HG03025 (cell line): Measurements from ENCODE around the gene SUPT5H.

Experiments used
- ATAC-seq: cut with Tn5 transposase; IDR thresholded peaks from one replicate; pipeline ENCODE4 v1.9.1; 2021; ENCODE audit warnings: mild to moderate bottlenecking, moderate library complexity; ENCODE audit not compliant: unreplicated experiment, low FRiP score

Gene SUPT5H

DNA sequence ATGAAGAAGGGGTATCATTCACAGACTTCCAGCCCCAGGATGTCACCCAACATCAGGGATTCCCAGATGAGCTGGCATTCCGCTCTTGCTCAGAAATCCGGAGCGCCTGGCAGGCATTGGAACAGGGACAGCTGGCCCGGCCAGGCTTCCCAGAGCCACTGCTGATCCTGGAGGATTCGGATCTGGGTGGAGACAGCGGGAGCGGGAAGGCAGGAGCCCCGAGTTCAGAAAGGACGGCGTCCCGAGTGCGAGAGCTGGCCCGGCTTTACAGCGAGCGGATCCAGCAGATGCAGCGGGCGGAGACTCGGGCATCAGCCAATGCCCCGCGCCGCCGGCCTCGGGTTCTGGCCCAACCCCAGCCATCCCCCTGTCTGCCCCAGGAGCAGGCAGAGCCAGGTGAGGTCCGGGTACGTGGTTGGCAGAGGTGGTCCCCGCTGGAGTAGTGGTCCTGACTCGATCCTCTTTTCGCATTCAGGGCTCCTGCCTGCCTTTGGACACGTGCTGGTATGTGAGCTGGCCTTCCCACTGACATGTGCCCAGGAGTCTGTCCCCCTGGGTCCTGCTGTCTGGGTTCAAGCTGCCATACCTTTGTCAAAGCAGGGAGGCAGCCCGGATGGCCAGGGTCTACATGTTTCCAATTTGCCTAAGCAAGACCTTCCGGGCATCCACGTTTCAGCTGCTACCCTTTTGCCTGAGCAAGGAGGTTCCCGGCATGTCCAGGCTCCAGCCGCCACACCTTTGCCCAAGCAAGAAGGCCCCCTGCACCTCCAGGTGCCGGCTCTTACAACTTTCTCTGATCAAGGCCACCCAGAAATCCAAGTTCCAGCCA is 21.9 kb upstream of the SUPT5H start:
- ATAC-seq, result no peak

- ATAC-seq, result no peak
Measured at GRCh38 chr19:39424934-39425333, 20.4 kb upstream of the SUPT5H start.

GRCh38 chr19:39425744-39426143 is 19.6 kb upstream of the SUPT5H start:
- ATAC-seq, result no peak

GRCh38 chr19:39426170-39426569 is 19.2 kb upstream of the SUPT5H start:
- no peak for ATAC-seq

- ATAC-seq, result no peak
Measured at GRCh38 chr19:39427707-39428106, 17.7 kb upstream of the SUPT5H start.

DNA sequence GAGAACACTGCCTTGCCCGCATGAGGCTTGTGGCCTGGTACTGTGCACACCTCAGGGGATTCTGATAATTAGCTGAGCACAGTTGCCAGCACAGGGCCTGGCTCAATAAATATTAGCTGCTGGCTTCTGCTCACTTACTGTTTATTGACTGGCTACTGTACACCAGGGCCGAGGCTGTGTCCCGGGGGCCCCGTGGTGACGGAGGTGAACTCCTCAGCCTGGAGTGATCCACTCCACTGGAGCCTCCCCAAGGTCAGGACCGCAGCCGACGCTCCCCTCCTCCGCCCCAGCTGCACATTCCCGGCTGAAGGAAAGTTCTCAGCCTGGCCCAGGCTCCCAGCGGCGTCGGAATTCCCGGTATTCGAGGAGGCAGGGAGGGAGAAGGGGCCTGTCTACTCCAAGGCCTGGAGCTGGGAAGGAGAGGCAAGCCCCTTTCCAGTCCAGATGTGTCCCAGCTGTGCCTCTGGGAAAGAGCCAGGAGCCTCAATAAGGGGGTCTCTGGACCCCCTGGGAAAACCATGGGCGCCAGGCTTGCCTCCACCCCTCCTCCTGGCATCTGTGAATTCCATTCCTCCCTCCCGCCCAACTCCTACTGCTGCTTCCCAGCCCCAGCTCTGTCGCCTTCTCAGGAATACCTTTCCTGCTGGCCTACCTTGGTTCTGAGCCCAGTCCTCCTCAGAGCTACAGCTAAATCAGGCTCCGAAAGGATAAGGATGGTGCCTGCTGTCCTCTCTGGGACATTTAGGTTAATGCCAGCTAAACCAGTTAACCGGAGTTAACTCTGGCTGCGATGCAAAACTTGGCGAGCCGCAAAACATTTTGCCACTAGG is 16.9 kb upstream of the SUPT5H start:
- no peak for ATAC-seq

GRCh38 chr19:39430675-39431593 is 14.4 kb upstream of the SUPT5H start:
- no peak for ATAC-seq

DNA sequence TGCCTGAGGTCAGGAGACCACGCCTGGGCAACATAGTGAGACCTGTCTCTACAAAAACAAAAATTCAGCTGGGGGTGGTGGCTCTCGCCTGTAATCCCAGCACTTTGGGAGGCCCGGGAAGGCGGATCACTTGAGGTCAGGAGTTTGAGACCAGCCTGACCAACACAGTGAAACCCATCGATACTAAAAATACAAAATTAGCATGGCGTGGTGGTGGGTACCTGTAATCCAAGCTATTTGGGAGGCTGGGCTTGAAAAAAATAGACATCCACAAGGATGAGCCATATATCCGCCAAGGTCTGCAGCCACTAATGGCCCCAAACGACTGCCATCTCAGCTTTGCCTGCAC is 12.7 kb upstream of the SUPT5H start:
- no peak for ATAC-seq

GRCh38 chr19:39433480-39434079 is 11.8 kb upstream of the SUPT5H start:
- no peak for ATAC-seq

DNA sequence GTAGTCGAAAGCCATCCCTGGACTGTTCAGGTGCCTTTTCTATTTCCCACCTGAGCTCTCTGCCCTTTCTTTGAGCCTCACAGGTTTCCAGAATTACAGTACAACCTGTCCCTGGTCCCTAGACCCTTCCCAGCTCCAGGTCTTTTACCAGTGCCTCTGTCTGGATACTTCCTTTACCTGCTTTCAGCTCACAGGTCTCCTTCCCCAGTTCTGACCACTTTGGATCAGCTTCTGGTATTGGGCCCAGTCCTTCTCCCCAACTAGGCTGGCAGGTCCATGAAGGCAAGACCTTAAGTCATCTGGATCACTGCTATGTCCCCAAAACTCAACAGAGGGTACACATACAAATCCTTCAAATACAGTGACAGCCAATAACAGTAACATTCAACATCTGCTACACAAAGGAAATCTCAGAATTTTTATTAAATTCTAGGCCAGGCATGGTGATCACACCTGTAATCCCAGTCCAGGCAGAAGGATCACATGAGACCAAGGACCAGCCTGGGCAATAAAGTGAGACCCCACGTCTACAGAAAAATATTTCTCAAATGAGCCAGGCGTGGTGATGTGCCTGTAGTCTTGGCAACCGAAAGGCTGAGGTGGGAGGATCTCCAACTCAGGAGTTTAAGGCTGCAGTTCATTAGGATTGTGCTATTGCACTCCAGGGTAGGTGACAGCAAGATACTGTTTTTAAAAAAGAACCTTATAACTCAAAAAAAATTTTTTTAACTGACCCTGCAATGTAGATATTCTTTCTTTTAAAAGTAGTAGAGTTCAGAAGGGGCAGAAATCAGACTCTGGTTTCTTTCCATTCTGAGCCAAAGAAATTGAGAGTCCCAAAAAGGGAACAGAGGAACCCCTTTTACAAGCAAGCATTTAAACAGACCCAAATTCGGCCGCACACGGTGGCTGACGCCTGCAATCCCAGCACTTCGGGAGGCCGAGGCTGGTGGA is 11.0 kb upstream of the SUPT5H start:
- no peak for ATAC-seq

GRCh38 chr19:39435499-39436349 is 9.7 kb upstream of the SUPT5H start, which contains the start of gene RPS16:
Gene RPS16 (minus strand): TSS chr19:39435949. CDS start chr19:39435895, 54 bp downstream.
- peak; percentile 71 for ATAC-seq

GRCh38 chr19:39436350-39436716 is 9.0 kb upstream of the SUPT5H start:
- ATAC-seq, result no peak

GRCh38 chr19:39438270-39438934 is 7.0 kb upstream of the SUPT5H start:
- ATAC-seq, result no peak

DNA sequence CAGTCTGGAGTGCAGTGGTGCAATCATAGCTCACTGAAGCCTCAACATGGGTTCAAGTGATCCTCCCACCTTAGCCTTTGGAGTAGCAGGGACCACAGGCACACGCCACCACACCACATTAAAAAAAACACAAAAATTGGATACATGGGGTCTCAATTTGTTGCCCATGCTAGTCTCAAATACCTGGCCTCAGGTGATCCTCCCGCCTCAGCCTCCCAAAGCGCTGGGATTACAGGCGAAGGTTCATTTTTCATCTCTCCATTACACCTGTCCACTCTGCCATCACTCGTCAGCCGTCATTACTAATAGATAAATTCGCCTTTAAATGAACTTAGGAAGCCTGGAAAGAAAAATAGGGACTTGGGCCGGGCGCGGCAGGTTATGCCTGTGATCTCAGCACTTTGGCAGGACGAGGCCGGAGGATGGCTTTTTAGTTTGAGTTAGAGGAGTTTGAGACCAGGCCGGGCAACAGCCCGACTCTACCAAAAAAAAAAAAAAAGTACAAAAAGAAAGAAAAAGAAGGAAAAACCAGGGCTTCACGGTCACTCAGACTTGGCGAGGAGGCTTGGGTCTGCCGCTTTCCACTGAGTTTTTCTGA is 685 bp upstream of the SUPT5H start:
- ATAC-seq, result no peak

DNA sequence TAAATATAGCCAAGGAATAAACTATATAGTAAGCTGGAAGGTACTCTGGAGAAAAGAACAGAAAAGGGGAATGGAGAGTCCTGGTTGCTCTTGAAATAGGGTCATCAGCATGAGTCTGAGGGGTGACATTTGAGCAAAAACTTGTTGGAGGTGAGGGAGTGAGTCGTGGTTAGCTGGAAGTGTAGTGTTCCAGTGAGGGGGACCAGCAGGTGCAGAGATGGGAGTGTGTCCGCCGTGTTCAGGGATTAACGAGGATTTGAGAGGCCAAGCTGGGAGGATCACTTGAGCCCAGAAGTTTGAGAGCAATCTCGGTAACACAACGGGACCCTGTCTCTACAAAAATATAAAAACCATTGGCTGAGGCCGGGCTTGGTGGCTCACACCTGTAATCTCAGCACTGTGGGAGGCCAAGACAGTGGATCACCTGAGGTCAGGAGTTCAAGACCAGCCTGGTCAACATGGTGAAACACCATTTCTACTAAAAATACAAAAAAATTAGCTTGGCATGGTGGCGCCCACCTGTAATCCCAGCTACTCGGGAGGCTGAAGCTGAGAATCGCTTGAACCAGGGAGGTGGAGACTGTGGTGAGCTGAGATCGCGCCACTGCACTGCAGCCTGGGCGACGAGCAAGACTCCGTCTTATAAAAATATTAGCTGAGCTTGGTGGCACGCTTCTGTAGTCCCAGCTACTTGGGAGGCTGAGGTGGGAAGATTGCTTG is 1.1 kb downstream of the SUPT5H start:
- ATAC-seq, result no peak

DNA sequence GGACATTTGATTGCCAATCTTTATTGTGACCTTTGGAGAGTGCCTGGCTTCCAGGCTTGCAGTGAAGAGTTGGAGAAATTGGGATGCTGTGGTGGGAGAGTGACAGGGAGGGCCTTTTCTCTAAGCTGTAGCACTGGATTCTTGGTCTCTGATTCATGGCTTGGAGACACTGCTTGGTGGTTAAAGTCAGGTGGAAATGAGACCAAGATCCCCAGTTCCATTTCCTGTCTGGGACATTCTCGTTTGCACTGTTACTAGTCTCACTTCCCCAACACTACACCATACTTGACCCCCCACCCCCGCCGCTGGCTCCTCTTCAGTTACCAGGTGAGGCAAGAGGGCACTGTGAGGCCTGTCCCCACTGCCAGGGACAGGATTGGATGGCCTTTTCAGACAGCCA is 2.9 kb downstream of the SUPT5H start:
- no peak for ATAC-seq
